GM12864 (cell line): ENCODE results near the gene SON.
"Not testable (repeated sequence)": the region's sequence is repeated elsewhere in the genome, so short reads cannot be mapped to it uniquely, and the experiment has no call there.

Experiments
- DNase-seq: peaks from one replicate; pipeline ENCODE4 v3.0.0-alpha.2; 2011; ENCODE audit warnings: low read depth
- H3K4me3 ChIP-seq: 2 replicates; pipeline ENCODE4 v1.5.1; 2011; ENCODE audit warnings: mild to moderate bottlenecking, low read depth, low read length, control low read depth
- CTCF ChIP-seq: IDR thresholded peaks from 2 replicates; pipeline ENCODE4 v1.5.1; 2011; ENCODE audit warnings: low read depth, mild to moderate bottlenecking, moderate library complexity, low read length, control low read depth, inconsistent platforms; ENCODE audit errors: missing control alignments

Gene SON

GRCh38 chr21:33588485-33589335 is 45.9 kb downstream of the SON start, which contains the start of gene DONSON:
DONSON (minus strand) TSS chr21:33588684; CDS start chr21:33588641, 43 bp downstream.
- H3K4me3 ChIP-seq, result peak within 1 kb of the TSS; percentile 86
- peak; percentile 18 for DNase-seq

GRCh38 chr21:33598051-33598450 is 55.2 kb downstream of the SON start:
- no peak for DNase-seq
- no peak overlapping the region for H3K4me3 ChIP-seq
- TF ChIP-seq CTCF, result no peak

More at GRCh38 chr21:33588485-33589335, 45.9 kb downstream of the SON start, which contains the start of gene DONSON:
- peak; percentile 15 for TF ChIP-seq CTCF

- TF ChIP-seq CTCF, result no peak
- DNase-seq, result no peak
Measured at GRCh38 chr21:33608559-33608958, 65.7 kb downstream of the SON start.

GRCh38 chr21:33611006-33611744 is 68.3 kb downstream of the SON start:
- TF ChIP-seq CTCF, result no peak
- no peak for DNase-seq
- H3K4me3 ChIP-seq, result no peak overlapping the region

More at GRCh38 chr21:33608559-33608958, 65.7 kb downstream of the SON start:
- no peak overlapping the region for H3K4me3 ChIP-seq

- not testable (repeated sequence) for DNase-seq, H3K4me3 ChIP-seq
Measured at GRCh38 chr21:33617565-33617964, 74.7 kb downstream of the SON start.

GRCh38 chr21:33618407-33618806 is 75.6 kb downstream of the SON start:
- no peak for DNase-seq
- TF ChIP-seq CTCF, result no peak
- no peak overlapping the region for H3K4me3 ChIP-seq

GRCh38 chr21:33619726-33620125 is 76.9 kb downstream of the SON start:
- DNase-seq, result no peak
- H3K4me3 ChIP-seq, result no peak overlapping the region
- no peak for TF ChIP-seq CTCF
